ENCODE data around the gene CEMIP. TPM values are rescaled to one million over a fixed set of nuclear protein-coding genes. Genes with fewer than 3 reads are reported as not detected.

The CEMIP gene
- total and polyA plus RNA-seq, 2 experiments from 2014 or later = 0.27 to 2.1 TPM

- no peak for TF ChIP-seq EZH2phosphoT487 (IDR thresholded peaks at IDR 0.05; ENCODE audit: unreplicated experiment)
- TF ChIP-seq ZNF331 (CRISPR knock-in tag; IDR thresholded peaks at IDR 0.05; ENCODE audit: low read depth) = no peak
- no peak for TF ChIP-seq REST (IDR thresholded peaks at IDR 0.05; ENCODE audit: unreplicated experiment)
- TF ChIP-seq ETS1 (IDR thresholded peaks at IDR 0.05) = no peak
- TF ChIP-seq ZNF114 (CRISPR knock-in tag; IDR thresholded peaks at IDR 0.05) = no peak
- no peak for TF ChIP-seq CREB1 (CRISPR knock-in tag; IDR thresholded peaks at IDR 0.05; ENCODE audit: low read depth)
Measured at GRCh38 chr15:80888846-80889245, 109.7 kb downstream of the CEMIP start (continued).

- no peak for TF ChIP-seq EZH2phosphoT487 (IDR thresholded peaks at IDR 0.05; ENCODE audit: unreplicated experiment)
- no peak for TF ChIP-seq EZH2 (IDR thresholded peaks at IDR 0.05; ENCODE audit: low read depth, unreplicated experiment)
- no peak for TF ChIP-seq STAT1 (IDR thresholded peaks at IDR 0.05; ENCODE audit: unreplicated experiment)
- TF ChIP-seq ZNF331 (CRISPR knock-in tag; IDR thresholded peaks at IDR 0.05; ENCODE audit: low read depth) = no peak
- TF ChIP-seq ZNF462 (CRISPR knock-in tag; IDR thresholded peaks at IDR 0.05) = no peak
- TF ChIP-seq NANOG (IDR thresholded peaks at IDR 0.05; ENCODE audit: borderline replicate concordance) = no peak
- Histone ChIP-seq H3F3A (replicated peaks; ENCODE audit: low read depth) (no peaks in the 10 kb centered on the region), H4K20me1 (replicated peaks; ENCODE audit: insufficient read depth) (no peaks in the 10 kb centered on the region), H3K79me2 (replicated peaks; ENCODE audit: insufficient read depth) (no peaks in the 10 kb centered on the region), H3K4me1 (ENCODE audit: insufficient read depth) (peaks cover 13% of the 10 kb centered on the region), H3K4me3 (no peak overlapping the region), H3K27me3 (ENCODE audit: insufficient read depth) (no peaks in the 10 kb centered on the region), H3K4me2 (no peak overlapping the region), H2AFZ (no peak overlapping the region), H3K27ac (ENCODE audit: low read depth) (no peak overlapping the region), H3K36me3 (ENCODE audit: insufficient read depth) (no peaks in the 10 kb centered on the region; the same call in 1 of the 2 replicates), H3K9me2 (ENCODE audit: insufficient read depth) (no peaks in the 10 kb centered on the region)
- no peaks in the 10 kb centered on the region; the same call in 2 of the 3 replicates for H3K9me3 Mint-ChIP-seq
- H3K4me3 Mint-ChIP-seq = no peak overlapping the region
- H3K36me3 Mint-ChIP-seq (ENCODE audit: low read depth) = peaks cover 3% of the 10 kb centered on the region; the same call in 2 of the 3 replicates
- peaks cover 16% of the 10 kb centered on the region for H3K4me1 Mint-ChIP-seq
- DNase-seq (ENCODE audit: low spot score) (no peak), ATAC-seq (no peak)
- H3K27me3 Mint-ChIP-seq (ENCODE audit: insufficient read depth, low read depth, poor library complexity) = peaks cover 4% of the 10 kb centered on the region
- H3K27ac Mint-ChIP-seq = no peak overlapping the region
Measured at GRCh38 chr15:80890341-80891005, 111.3 kb downstream of the CEMIP start.
